Aorta (tissue), 5 donors: ENCODE measurements around the gene MED12L. TPM values are rescaled to one million over a fixed set of nuclear protein-coding genes. Genes with fewer than 3 reads are reported as not detected.

Experiments
- ATAC-seq: fragments of 200-7000 bp; cut with Tn5 transposase; one replicate; pipeline ENCODE4 v1.9.1; 2022; ENCODE audit warnings: moderate library complexity; ENCODE audit not compliant: low FRiP score
- DNase-seq, 2 donors: peaks; one replicate each; pipeline ENCODE4 v3.0.0-alpha.2; 2020
- H3K27ac ChIP-seq, 2 donors: one replicate each; pipeline ENCODE4 v1.5.1; 2013; ENCODE audit warnings: low read length in 2 of 2, mild to moderate bottlenecking in 2 of 2, moderate library complexity in 2 of 2, control low read depth in 1 of 2, inconsistent platforms in 1 of 2, low read depth in 1 of 2
- H3K27me3 ChIP-seq, 2 donors: one replicate each; pipeline ENCODE4 v1.6.1; 2013; ENCODE audit warnings: control low read depth in 1 of 2, low read length in 1 of 2, mild to moderate bottlenecking in 1 of 2, moderate library complexity in 1 of 2; ENCODE audit not compliant: insufficient read depth in 2 of 2, control insufficient read depth in 1 of 2
- H3K36me3 ChIP-seq, 2 donors: one replicate each; pipeline ENCODE4 v1.6.1; 2013; ENCODE audit warnings: control low read depth in 1 of 2, low read length in 1 of 2, mild to moderate bottlenecking in 1 of 2; ENCODE audit not compliant: insufficient read depth in 2 of 2, control insufficient read depth in 1 of 2
- H3K4me1 ChIP-seq, 2 donors: one replicate each; pipeline ENCODE4 v1.6.1; 2013; ENCODE audit warnings: low read length in 2 of 2, control low read depth in 1 of 2, mild to moderate bottlenecking in 1 of 2, moderate library complexity in 1 of 2; ENCODE audit not compliant: insufficient read depth in 2 of 2, control insufficient read depth in 1 of 2
- H3K4me3 ChIP-seq, 2 donors: one replicate each; pipeline ENCODE4 v1.5.1; 2013; ENCODE audit warnings: low read length in 2 of 2, control low read depth in 1 of 2, mild to moderate bottlenecking in 1 of 2
- H3K9me3 ChIP-seq: one replicate; pipeline ENCODE4 v1.6.1; 2013; ENCODE audit warnings: mild to moderate bottlenecking, low read length; ENCODE audit not compliant: control insufficient read depth
- WGBS, 2 donors: extraction: QIAGEN DNeasy Blood & Tissue Kit; methylation state at CpG; one replicate each; pipeline ENCODE4 v1.1.7; 2013; 5-methylcytosine and 5-hydroxymethylcytosine counted together
- intact Hi-C, 2 donors: fragments of 100-400 bp; cut with DNase I; formaldehyde crosslinking; loops; one replicate each; pipeline versions ENCODE4 v1.14.2 to v1.15.0; 2022
- polyA plus RNA-seq, 2 donors: library from polyadenylated mRNA; stranded (reverse); fragments of 200-250 nt; gene quantifications; one replicate each; pipeline ENCODE4 v1.2.3, GENCODE V29; 2013
- total RNA-seq, 2 donors: library from RNA; stranded (reverse); fragmentation: NEBNext Ultra II Directional; extraction: Animal tissue kit (Norgen Biotek cat#: 25700); gene quantifications; one replicate each; pipeline ENCODE4 v1.2.1, GENCODE V29; 2021
- donor health status: healthy with polysubstance abuse.
- donor health status: Bipolar disorder and iron deficiency.
- donor health status: DM: no; HTN: no; CAD: no.
- donor health status: DM: no; HTN: no; CAD: no.
- donor health status: DM: yes; HTN: yes; CAD: no.

The MED12L gene
- total and polyA plus RNA-seq, 4 donors = 1.1 to 2.3 TPM; not detected in 2

GRCh38 chr3:151200586-151200985 is 115.1 kb downstream of the MED12L start:
- DNase-seq (no peak), ATAC-seq (no peak)
- 69 to 80% methylated on average over 2 of the region's 2 CpGs for WGBS, 2 donors
- Histone ChIP-seq H3K9me3 (no peaks in the 10 kb centered on the region), H3K4me3 (no peak overlapping the region), H3K36me3 (no peaks in the 10 kb centered on the region), H3K4me1 (no peaks in the 10 kb centered on the region), H3K27ac (no peak overlapping the region), H3K27me3 (no peaks in the 10 kb centered on the region)
- intact Hi-C loops = no loop called here

GRCh38 chr3:151201051-151201730 is 115.7 kb downstream of the MED12L start:
- DNase-seq = no peak
- H3K4me1 ChIP-seq = no peaks in the 10 kb centered on the region
- H3K9me3 ChIP-seq = no peaks in the 10 kb centered on the region
- 95 to 96% methylated on average over 7 of the region's 7 CpGs for WGBS, 2 donors
- no peak overlapping the region for H3K4me3 ChIP-seq
- H3K27ac ChIP-seq = no peak overlapping the region
- no peaks in the 10 kb centered on the region for H3K36me3 ChIP-seq
- no peaks in the 10 kb centered on the region for H3K27me3 ChIP-seq
- intact Hi-C loops = no loop called here
- ATAC-seq = no peak

DNA sequence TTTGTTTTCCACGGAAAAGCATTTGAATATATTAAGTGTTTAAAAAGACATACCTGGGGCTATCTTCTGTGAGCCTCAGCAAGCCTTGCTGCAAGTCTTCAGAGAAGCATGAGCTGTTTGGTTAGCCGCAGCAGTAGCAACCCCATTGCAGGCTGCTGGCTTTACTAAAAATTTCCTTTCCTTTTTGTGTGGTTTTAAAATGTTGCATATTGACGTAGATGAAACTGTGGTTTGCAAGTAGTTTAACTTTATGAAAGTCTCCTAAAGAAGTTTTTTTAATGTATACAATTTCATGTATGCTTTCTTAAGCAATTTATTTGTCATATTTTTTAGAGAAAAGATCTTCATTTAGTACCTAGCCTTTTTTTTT is 117.6 kb downstream of the MED12L start, which contains the start of gene GPR171:
Gene GPR171, minus strand, starts transcription at position 166 of the 370 bp plus-strand sequence. CDS start 3,830 bp downstream, outside the sequence.
- H3K4me1 ChIP-seq = no peaks in the 10 kb centered on the region
- no peak within 1 kb of the TSS for H3K27ac ChIP-seq
- intact Hi-C loops = no loop called here
- no peaks in the 10 kb centered on the region for H3K9me3 ChIP-seq
- H3K36me3 ChIP-seq = no peaks in the 10 kb centered on the region
- DNase-seq (no peak), ATAC-seq (no peak)
- H3K27me3 ChIP-seq = no peaks in the 10 kb centered on the region
- 94 to 99% methylated on average over 3 of the region's 3 CpGs for WGBS, 2 donors
- H3K4me3 ChIP-seq = no peak within 1 kb of the TSS

DNA sequence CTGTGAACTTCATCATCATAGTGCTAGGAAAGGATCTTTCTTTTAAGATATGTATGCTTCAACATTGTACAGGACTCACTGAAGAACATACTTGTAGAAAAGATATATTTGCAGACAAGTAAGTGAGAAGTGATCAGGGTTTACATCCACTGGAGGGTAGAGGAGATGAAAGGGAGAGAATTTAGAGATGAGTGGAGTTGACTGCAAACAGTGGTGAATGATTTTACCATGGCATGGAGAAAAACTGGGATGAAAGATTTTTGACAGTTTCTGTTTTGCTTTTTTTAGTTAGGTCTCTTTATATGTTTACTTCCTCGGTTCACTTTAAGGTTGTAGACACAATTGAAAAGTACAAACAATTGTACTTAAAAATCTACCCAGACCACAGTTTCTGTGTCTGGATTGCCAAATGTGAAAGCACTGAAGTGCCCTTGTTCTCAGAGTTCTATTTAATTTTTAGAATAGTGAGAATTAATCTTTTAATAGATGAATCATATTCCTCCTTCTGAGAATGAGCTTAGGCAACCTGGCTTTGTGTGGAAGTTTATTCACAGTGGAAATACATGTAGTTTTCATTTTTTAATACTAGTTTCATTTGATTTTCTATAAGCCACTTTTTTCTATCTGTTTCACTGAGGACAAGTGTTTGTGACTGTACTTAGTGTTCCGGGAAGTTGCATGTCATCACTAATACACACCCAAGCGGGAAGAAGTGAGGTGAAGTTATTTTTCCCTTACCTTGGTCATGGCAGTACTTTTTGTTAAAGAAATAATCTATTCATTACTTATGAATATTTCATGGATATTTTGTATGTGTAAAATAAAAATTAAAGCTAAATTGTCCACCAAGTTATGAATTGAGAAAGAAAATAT is 119.3 kb downstream of the MED12L start:
- WGBS, 2 donors = 86% methylated on average over 3 of the region's 3 CpGs
- intact Hi-C loops = no loop called here
- no peaks in the 10 kb centered on the region for H3K4me1 ChIP-seq

GRCh38 chr3:151205482-151205881 is 120.0 kb downstream of the MED12L start:
- DNase-seq (no peak), ATAC-seq (no peak)
- intact Hi-C loops = no loop called here
- Histone ChIP-seq H3K9me3 (no peaks in the 10 kb centered on the region), H3K27ac (no peak overlapping the region), H3K4me3 (no peak overlapping the region), H3K27me3 (no peaks in the 10 kb centered on the region), H3K4me1 (no peaks in the 10 kb centered on the region), H3K36me3 (no peaks in the 10 kb centered on the region)
- WGBS, 2 donors = 94 to 96% methylated on average over 6 of the region's 6 CpGs

More for the DNA sequence above, 119.3 kb downstream of the MED12L start:
- Histone ChIP-seq H3K4me3 (no peak overlapping the region), H3K36me3 (no peaks in the 10 kb centered on the region), H3K27ac (no peak overlapping the region), H3K9me3 (no peaks in the 10 kb centered on the region), H3K27me3 (no peaks in the 10 kb centered on the region)
- ATAC-seq = no peak
- no peak for DNase-seq

GRCh38 chr3:151206201-151206600 is 120.7 kb downstream of the MED12L start:
- DNase-seq (no peak), ATAC-seq (no peak)
- H3K27ac ChIP-seq = no peak overlapping the region
- H3K9me3 ChIP-seq = no peaks in the 10 kb centered on the region
- intact Hi-C loops = no loop called here
- no peak overlapping the region for H3K4me3 ChIP-seq
- H3K36me3 ChIP-seq = no peaks in the 10 kb centered on the region
- WGBS, 2 donors = 86 to 90% methylated on average over 3 of the region's 3 CpGs
- H3K27me3 ChIP-seq = no peaks in the 10 kb centered on the region
- H3K4me1 ChIP-seq = no peaks in the 10 kb centered on the region

GRCh38 chr3:151209654-151210053 is 124.2 kb downstream of the MED12L start:
- DNase-seq (no peak), ATAC-seq (no peak)
- Histone ChIP-seq H3K27me3 (no peaks in the 10 kb centered on the region), H3K4me1 (no peaks in the 10 kb centered on the region), H3K36me3 (no peaks in the 10 kb centered on the region), H3K4me3 (no peak overlapping the region), H3K27ac (no peak overlapping the region), H3K9me3 (no peaks in the 10 kb centered on the region)
- intact Hi-C loops = no loop called here
- 93 to 95% methylated on average over 3 of the region's 3 CpGs for WGBS, 2 donors

- intact Hi-C loops = no loop called here
- no peaks in the 10 kb centered on the region for H3K9me3 ChIP-seq
- H3K36me3 ChIP-seq = no peaks in the 10 kb centered on the region
- ATAC-seq (no peak), DNase-seq (no peak)
- H3K27me3 ChIP-seq = no peaks in the 10 kb centered on the region
- no peak overlapping the region for H3K27ac ChIP-seq
- no peak overlapping the region for H3K4me3 ChIP-seq
- 59 to 72% methylated on average over 4 of the region's 4 CpGs for WGBS, 2 donors
- H3K4me1 ChIP-seq = no peaks in the 10 kb centered on the region
These were observed 125.4 kb downstream of the MED12L start for GRCh38 chr3:151210676-151211381.
